A549 (cell line): ENCODE results near the gene SMIM43. TPM values are rescaled to one million over a fixed set of nuclear protein-coding genes. Genes with fewer than 3 reads are reported as not detected.

Experiments used
- ATAC-seq, 2 experiments: fragments of 200-7000 bp in 1 of 2; fragments of >200 bp in 1 of 2; cut with Nextera tagmentation in 1 of 2; cut with Tn5 transposase in 1 of 2; 3 replicates each; pipeline versions ENCODE4 v1.8.0 to v1.9.1; 2018 to 2020; ENCODE audit warnings: mild to moderate bottlenecking in 1 of 2, moderate library complexity in 1 of 2
- CTCF ChIA-PET: fragments of 300-600 bp; sonication (Branson Sonifier 250); formaldehyde crosslinking; extraction: SDS; loops from one replicate; lab custom pipeline; 2021; ENCODE audit warnings: antibody characterized with exemption, inconsistent platforms; lab: Yijun Ruan, JAX
- POLR2A ChIA-PET: fragments of 350-600 bp; formaldehyde crosslinking; extraction: SDS; loops from one replicate; lab custom pipeline; 2021; ENCODE audit warnings: antibody characterized with exemption, inconsistent platforms; lab: Yijun Ruan, JAX
- DNase-seq, 2 experiments: peaks; one replicate each; pipeline versions ENCODE4 v3.0.0 to v3.0.0-alpha.2; 2011 to 2016; ENCODE audit warnings: low read depth in 1 of 2, low spot score in 1 of 2
- FAIRE-seq: peaks from 2 replicates; lab custom pipeline; 2011; peaks lifted over from hg19 to GRCh38; lab: Jason Lieb, UNC
- H3K27ac ChIP-seq, 2 experiments: fragments of >200 bp; sonication (Bioruptor Twin); formaldehyde crosslinking; 3 replicates each; pipeline ENCODE4 v1.5.1; 2016 to 2017
- H3K4me1 ChIP-seq: fragments of >200 bp; sonication (Bioruptor Twin); formaldehyde crosslinking; 3 replicates; pipeline ENCODE4 v1.6.1; 2016
- H3K4me2 ChIP-seq: fragments of >200 bp; sonication (Bioruptor Twin); formaldehyde crosslinking; 3 replicates; pipeline ENCODE4 v1.6.1; 2016
- H3K4me3 ChIP-seq: fragments of >200 bp; sonication (Bioruptor Twin); formaldehyde crosslinking; 3 replicates; pipeline ENCODE4 v1.5.1; 2016
- H3K9me3 ChIP-seq: fragments of >200 bp; sonication (Bioruptor Twin); formaldehyde crosslinking; 3 replicates; pipeline ENCODE4 v1.6.1; 2016
- CBX8 ChIP-seq: fragments of 200-600 bp; sonication (generic); IDR thresholded peaks from 2 replicates; pipeline ENCODE4 v1.6.1; 2016
- CEBPB ChIP-seq, 2 experiments: fragments of >200 bp in 1 of 2; sonication (Bioruptor Twin) in 1 of 2; formaldehyde crosslinking in 1 of 2; IDR thresholded peaks; 2 replicates each; pipeline ENCODE4 v1.6.1; 2012 to 2016
- CHD2 ChIP-seq: fragments of 150-350 bp; IDR thresholded peaks from 2 replicates; pipeline ENCODE4 v1.6.1; 2014; ENCODE audit warnings: low read length; ENCODE audit not compliant: partially characterized antibody
- EHF ChIP-seq: fragments of 250-450 bp; sonication (Bioruptor Pico); IDR thresholded peaks from 2 replicates; pipeline ENCODE4 v1.5.0; 2020; ENCODE audit warnings: mild to moderate bottlenecking
- ELK1 ChIP-seq: fragments of 150-350 bp; IDR thresholded peaks from 2 replicates; pipeline ENCODE4 v1.6.1; 2014; ENCODE audit warnings: low read depth, mild to moderate bottlenecking, low read length
- FOSL2 ChIP-seq, 2 experiments: fragments of 450-650 bp in 1 of 2; fragments of >200 bp in 1 of 2; sonication (Bioruptor Twin) in 1 of 2; formaldehyde crosslinking; IDR thresholded peaks; 2 replicates each; pipeline versions ENCODE4 v1.5.0 to v1.6.1; 2016 to 2020; ENCODE audit warnings: mild to moderate bottlenecking in 1 of 2, moderate library complexity in 1 of 2
- HEYL ChIP-seq: fragments of 250-450 bp; sonication (Bioruptor Pico); IDR thresholded peaks from 2 replicates; pipeline ENCODE4 v1.8.0; 2021; ENCODE audit warnings: mild to moderate bottlenecking, moderate library complexity
- HOXB5 ChIP-seq: fragments of 250-450 bp; sonication (Bioruptor Pico); IDR thresholded peaks from 2 replicates; pipeline ENCODE4 v1.5.0; 2020; ENCODE audit warnings: mild to moderate bottlenecking, moderate library complexity
- KDM1A ChIP-seq: fragments of 200-600 bp; sonication (generic); IDR thresholded peaks from 2 replicates; pipeline ENCODE4 v1.6.1; 2016; ENCODE audit warnings: low read depth, mild to moderate bottlenecking
- KDM5A ChIP-seq: fragments of 200-600 bp; sonication (generic); IDR thresholded peaks from 2 replicates; pipeline ENCODE4 v1.6.1; 2016; ENCODE audit warnings: antibody characterized with exemption, mild to moderate bottlenecking
- NFE2L2 ChIP-seq: fragments of 150-350 bp; conservative IDR thresholded peaks from 2 replicates; pipeline ENCODE4 v1.6.1; 2014; ENCODE audit warnings: low read length
- PHF8 ChIP-seq: fragments of 200-600 bp; sonication (generic); IDR thresholded peaks from 2 replicates; pipeline ENCODE4 v1.6.1; 2016; ENCODE audit warnings: low read depth, mild to moderate bottlenecking, antibody characterized with exemption, moderate library complexity, borderline replicate concordance
- POLR2A ChIP-seq: IDR thresholded peaks from 2 replicates; pipeline ENCODE4 v1.6.1; 2012; ENCODE audit warnings: mild to moderate bottlenecking, low read length
- SREBF2 ChIP-seq: fragments of 450-650 bp; IDR thresholded peaks from 2 replicates; pipeline ENCODE4 v1.6.1; 2014; ENCODE audit warnings: mild to moderate bottlenecking, moderate library complexity
- TFCP2L1 ChIP-seq: fragments of 250-450 bp; sonication (Bioruptor Pico); IDR thresholded peaks from 2 replicates; pipeline ENCODE4 v1.5.0; 2021; ENCODE audit warnings: mild to moderate bottlenecking
- ZSCAN20 ChIP-seq: fragments of 250-450 bp; sonication (Bioruptor Pico); IDR thresholded peaks from 2 replicates; pipeline ENCODE4 v1.8.0; 2022; ENCODE audit warnings: mild to moderate bottlenecking, moderate library complexity
- WGBS: methylation state at CpG from one replicate; pipeline ENCODE4 v1.1.6; 2017; ENCODE audit errors: missing lambda C conversion rate; 5-methylcytosine and 5-hydroxymethylcytosine counted together
- polyA plus RNA-seq, 4 experiments: library from polyadenylated mRNA; depleted of rRNA in 3 of 4; stranded (reverse); fragments of >200 nt; fragmentation: RNase III in 1 of 4; extraction: RNeasy Plus Mini Kit Qiagen cat#74134 plus additional on column Dnase treatment in 1 of 4; gene quantifications; 2 replicates in 3 of 4; 3 replicates in 1 of 4; pipeline ENCODE4 v1.2.3, GENCODE V29; 2011 to 2017
- TF ChIP-seq, protein P1 (sequence below): fragments of 200-600 bp; sonication (generic); IDR thresholded peaks from 2 replicates; pipeline ENCODE4 v1.6.1; 2016; ENCODE audit warnings: antibody characterized with exemption, mild to moderate bottlenecking, moderate library complexity
- TF ChIP-seq, protein P2 (sequence below): fragments of 450-650 bp; IDR thresholded peaks from 2 replicates; pipeline ENCODE4 v1.6.1; 2014; ENCODE audit warnings: antibody characterized with exemption
- TF ChIP-seq, protein P3 (sequence below): fragments of >200 bp; sonication (Bioruptor Twin); formaldehyde crosslinking; IDR thresholded peaks from 2 replicates; pipeline ENCODE4 v1.6.1; 2016
- TF ChIP-seq, protein P4 (sequence below): IDR thresholded peaks from 2 replicates; pipeline ENCODE4 v1.6.1; 2012; ENCODE audit warnings: low read depth, borderline replicate concordance
- TF ChIP-seq, protein P5 (sequence below): IDR thresholded peaks from 2 replicates; pipeline ENCODE4 v1.6.1; 2012

Gene SMIM43
- polyA plus RNA-seq, 2 of the 4 experiments (the other 2 are of a cell fraction), result 0.12 to 0.45 TPM

GRCh38 chr4:121741751-121742150, 23.2 kb downstream of the SMIM43 start:
- WGBS, result 45% methylated on average over 7 of the region's 7 CpGs
- FAIRE-seq, result no peak
- H3K4me2 ChIP-seq, result no peak overlapping the region
- H3K27ac ChIP-seq, result no peak overlapping the region
- no peak for ATAC-seq
- H3K4me1 ChIP-seq, result no peaks in the 10 kb centered on the region
- DNase-seq, result no peak
- POLR2A ChIA-PET, result no interaction called here
- TF ChIP-seq FOSL2 (IDR thresholded peaks at IDR 0.05) (no peak), FOSL2 (CRISPR knock-in tag; IDR thresholded peaks at IDR 0.05) (no peak), ZSCAN20 (CRISPR knock-in tag) (no peak), CEBPB (IDR thresholded peaks at IDR 0.05) (no peak), SREBF2 (no peak), ELK1 (no peak), KDM5A (no peak), HOXB5 (no peak), POLR2A (no peak), EHF (CRISPR knock-in tag) (no peak)
- TF ChIP-seq, protein P1, sequence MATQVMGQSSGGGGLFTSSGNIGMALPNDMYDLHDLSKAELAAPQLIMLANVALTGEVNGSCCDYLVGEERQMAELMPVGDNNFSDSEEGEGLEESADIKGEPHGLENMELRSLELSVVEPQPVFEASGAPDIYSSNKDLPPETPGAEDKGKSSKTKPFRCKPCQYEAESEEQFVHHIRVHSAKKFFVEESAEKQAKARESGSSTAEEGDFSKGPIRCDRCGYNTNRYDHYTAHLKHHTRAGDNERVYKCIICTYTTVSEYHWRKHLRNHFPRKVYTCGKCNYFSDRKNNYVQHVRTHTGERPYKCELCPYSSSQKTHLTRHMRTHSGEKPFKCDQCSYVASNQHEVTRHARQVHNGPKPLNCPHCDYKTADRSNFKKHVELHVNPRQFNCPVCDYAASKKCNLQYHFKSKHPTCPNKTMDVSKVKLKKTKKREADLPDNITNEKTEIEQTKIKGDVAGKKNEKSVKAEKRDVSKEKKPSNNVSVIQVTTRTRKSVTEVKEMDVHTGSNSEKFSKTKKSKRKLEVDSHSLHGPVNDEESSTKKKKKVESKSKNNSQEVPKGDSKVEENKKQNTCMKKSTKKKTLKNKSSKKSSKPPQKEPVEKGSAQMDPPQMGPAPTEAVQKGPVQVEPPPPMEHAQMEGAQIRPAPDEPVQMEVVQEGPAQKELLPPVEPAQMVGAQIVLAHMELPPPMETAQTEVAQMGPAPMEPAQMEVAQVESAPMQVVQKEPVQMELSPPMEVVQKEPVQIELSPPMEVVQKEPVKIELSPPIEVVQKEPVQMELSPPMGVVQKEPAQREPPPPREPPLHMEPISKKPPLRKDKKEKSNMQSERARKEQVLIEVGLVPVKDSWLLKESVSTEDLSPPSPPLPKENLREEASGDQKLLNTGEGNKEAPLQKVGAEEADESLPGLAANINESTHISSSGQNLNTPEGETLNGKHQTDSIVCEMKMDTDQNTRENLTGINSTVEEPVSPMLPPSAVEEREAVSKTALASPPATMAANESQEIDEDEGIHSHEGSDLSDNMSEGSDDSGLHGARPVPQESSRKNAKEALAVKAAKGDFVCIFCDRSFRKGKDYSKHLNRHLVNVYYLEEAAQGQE, result no peak
- TF ChIP-seq, protein P2, sequence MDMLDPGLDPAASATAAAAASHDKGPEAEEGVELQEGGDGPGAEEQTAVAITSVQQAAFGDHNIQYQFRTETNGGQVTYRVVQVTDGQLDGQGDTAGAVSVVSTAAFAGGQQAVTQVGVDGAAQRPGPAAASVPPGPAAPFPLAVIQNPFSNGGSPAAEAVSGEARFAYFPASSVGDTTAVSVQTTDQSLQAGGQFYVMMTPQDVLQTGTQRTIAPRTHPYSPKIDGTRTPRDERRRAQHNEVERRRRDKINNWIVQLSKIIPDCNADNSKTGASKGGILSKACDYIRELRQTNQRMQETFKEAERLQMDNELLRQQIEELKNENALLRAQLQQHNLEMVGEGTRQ, result no peak
- TF ChIP-seq, protein P3, sequence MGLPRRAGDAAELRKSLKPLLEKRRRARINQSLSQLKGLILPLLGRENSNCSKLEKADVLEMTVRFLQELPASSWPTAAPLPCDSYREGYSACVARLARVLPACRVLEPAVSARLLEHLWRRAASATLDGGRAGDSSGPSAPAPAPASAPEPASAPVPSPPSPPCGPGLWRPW, result no peak
- H3K9me3 ChIP-seq, result no peaks in the 10 kb centered on the region
- CTCF ChIA-PET, result interaction anchor here (1.3 kb wide), 1 partner anchor 10 kb away, joined by 4 read pairs; no protein-coding TSS in a partner anchor
- no peak overlapping the region for H3K4me3 ChIP-seq

GRCh38 chr4:121740796-121741409, 24.1 kb downstream of the SMIM43 start:
- ChIA-PET CTCF (no interaction called here), POLR2A (no interaction called here)
- DNase-seq (no peak), FAIRE-seq (no peak), ATAC-seq (no peak)
- H3K4me2 ChIP-seq, result no peak overlapping the region
- H3K4me3 ChIP-seq, result no peak overlapping the region
- no peaks in the 10 kb centered on the region for H3K4me1 ChIP-seq
- 77% methylated on average over 11 of the region's 12 CpGs for WGBS
- H3K9me3 ChIP-seq, result no peaks in the 10 kb centered on the region
- no peak overlapping the region for H3K27ac ChIP-seq
- TF ChIP-seq NFE2L2, result no peak
- TF ChIP-seq, protein P4, sequence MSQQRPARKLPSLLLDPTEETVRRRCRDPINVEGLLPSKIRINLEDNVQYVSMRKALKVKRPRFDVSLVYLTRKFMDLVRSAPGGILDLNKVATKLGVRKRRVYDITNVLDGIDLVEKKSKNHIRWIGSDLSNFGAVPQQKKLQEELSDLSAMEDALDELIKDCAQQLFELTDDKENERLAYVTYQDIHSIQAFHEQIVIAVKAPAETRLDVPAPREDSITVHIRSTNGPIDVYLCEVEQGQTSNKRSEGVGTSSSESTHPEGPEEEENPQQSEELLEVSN, result no peak
- no peak for TF ChIP-seq ELK1
- no peak for TF ChIP-seq TFCP2L1
- no peak for TF ChIP-seq HEYL (CRISPR knock-in tag)
- TF ChIP-seq KDM1A, result no peak
- TF ChIP-seq, protein P5, sequence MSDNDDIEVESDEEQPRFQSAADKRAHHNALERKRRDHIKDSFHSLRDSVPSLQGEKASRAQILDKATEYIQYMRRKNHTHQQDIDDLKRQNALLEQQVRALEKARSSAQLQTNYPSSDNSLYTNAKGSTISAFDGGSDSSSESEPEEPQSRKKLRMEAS, result no peak
- no peak for TF ChIP-seq PHF8
- TF ChIP-seq CBX8, result no peak
- no peak for TF ChIP-seq SREBF2
- TF ChIP-seq CHD2, result no peak
- no peak for TF ChIP-seq FOSL2 (IDR thresholded peaks at IDR 0.05)
- no peak for TF ChIP-seq FOSL2 (CRISPR knock-in tag; IDR thresholded peaks at IDR 0.05)
